Right atrium auricular region (tissue), 2 donors: Measurements from ENCODE around the gene IQGAP2. TPM values are rescaled to one million over a fixed set of nuclear protein-coding genes. Genes with fewer than 3 reads are reported as not detected.

Experiments used
- DNase-seq: peaks from one replicate; pipeline ENCODE4 v3.0.0-alpha.2; 2019; ENCODE audit warnings: low spot score
- H3K27ac ChIP-seq, 2 donors: fragments of 200-600 bp; sonication (generic); 1 replicate in 1 of 2; 2 replicates in 1 of 2; pipeline ENCODE4 v1.5.1; 2016 to 2019
- H3K27me3 ChIP-seq, 2 donors: fragments of 200-600 bp; sonication (generic); one replicate each; pipeline versions ENCODE4 v1.5.1 to v1.6.0; 2017 to 2019
- H3K36me3 ChIP-seq: fragments of 200-600 bp; sonication (generic); one replicate; pipeline ENCODE4 v1.5.1; 2016
- H3K4me1 ChIP-seq, 2 donors: fragments of 200-600 bp; sonication (generic); one replicate each; pipeline versions ENCODE4 v1.5.1 to v1.6.0; 2017 to 2019
- H3K4me3 ChIP-seq, 2 donors: fragments of 200-600 bp; sonication (generic); 1 replicate in 1 of 2; 2 replicates in 1 of 2; pipeline ENCODE4 v1.5.1; 2017 to 2019; ENCODE audit warnings: mild to moderate bottlenecking in 1 of 2, moderate library complexity in 1 of 2
- H3K9me3 ChIP-seq, 2 donors: fragments of 200-600 bp; sonication (generic); one replicate each; pipeline ENCODE4 v1.5.1; 2019
- total RNA-seq, 2 donors: library from RNA; depleted of rRNA; stranded (reverse); fragments of >200 nt; gene quantifications; one replicate each; pipeline ENCODE4 v1.1.0, GENCODE V29; 2016
- TF ChIP-seq, protein P1 (sequence below), 2 donors: fragments of 200-600 bp; sonication (generic); IDR thresholded peaks; one replicate each; pipeline ENCODE4 v1.5.1; 2019; ENCODE audit warnings: antibody characterized with exemption in 2 of 2

IQGAP2 gene
- total RNA-seq, 2 donors from 2014 or later, result 5.4 to 12.3 TPM

- TF ChIP-seq, protein P1, sequence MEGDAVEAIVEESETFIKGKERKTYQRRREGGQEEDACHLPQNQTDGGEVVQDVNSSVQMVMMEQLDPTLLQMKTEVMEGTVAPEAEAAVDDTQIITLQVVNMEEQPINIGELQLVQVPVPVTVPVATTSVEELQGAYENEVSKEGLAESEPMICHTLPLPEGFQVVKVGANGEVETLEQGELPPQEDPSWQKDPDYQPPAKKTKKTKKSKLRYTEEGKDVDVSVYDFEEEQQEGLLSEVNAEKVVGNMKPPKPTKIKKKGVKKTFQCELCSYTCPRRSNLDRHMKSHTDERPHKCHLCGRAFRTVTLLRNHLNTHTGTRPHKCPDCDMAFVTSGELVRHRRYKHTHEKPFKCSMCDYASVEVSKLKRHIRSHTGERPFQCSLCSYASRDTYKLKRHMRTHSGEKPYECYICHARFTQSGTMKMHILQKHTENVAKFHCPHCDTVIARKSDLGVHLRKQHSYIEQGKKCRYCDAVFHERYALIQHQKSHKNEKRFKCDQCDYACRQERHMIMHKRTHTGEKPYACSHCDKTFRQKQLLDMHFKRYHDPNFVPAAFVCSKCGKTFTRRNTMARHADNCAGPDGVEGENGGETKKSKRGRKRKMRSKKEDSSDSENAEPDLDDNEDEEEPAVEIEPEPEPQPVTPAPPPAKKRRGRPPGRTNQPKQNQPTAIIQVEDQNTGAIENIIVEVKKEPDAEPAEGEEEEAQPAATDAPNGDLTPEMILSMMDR (IDR thresholded peaks at IDR 0.05), result no peak
- no peak for DNase-seq
- Histone ChIP-seq H3K36me3 (no peaks in the 10 kb centered on the region), H3K9me3 (no peaks in the 10 kb centered on the region), H3K4me1 (no peaks in the 10 kb centered on the region), H3K27me3 (no peaks in the 10 kb centered on the region), H3K27ac (no peak overlapping the region), H3K4me3 (no peak overlapping the region)
These were observed 54.8 kb downstream of the IQGAP2 start for GRCh38 chr5:76457674-76458485.

GRCh38 chr5:76458486-76458830, 55.4 kb downstream of the IQGAP2 start:
- DNase-seq, result no peak
- Histone ChIP-seq H3K4me1 (no peaks in the 10 kb centered on the region), H3K9me3 (no peaks in the 10 kb centered on the region), H3K27ac (no peak overlapping the region), H3K27me3 (no peaks in the 10 kb centered on the region), H3K4me3 (no peak overlapping the region), H3K36me3 (no peaks in the 10 kb centered on the region)
- TF ChIP-seq, protein P1 (IDR thresholded peaks at IDR 0.05), result no peak

- Histone ChIP-seq H3K27ac (no peak overlapping the region), H3K9me3 (no peaks in the 10 kb centered on the region), H3K36me3 (no peaks in the 10 kb centered on the region), H3K4me1 (no peaks in the 10 kb centered on the region), H3K27me3 (no peaks in the 10 kb centered on the region), H3K4me3 (no peak overlapping the region)
- no peak for DNase-seq
- TF ChIP-seq, protein P1 (IDR thresholded peaks at IDR 0.05), result no peak
These were observed 57.0 kb downstream of the IQGAP2 start for GRCh38 chr5:76460104-76460503.

GRCh38 chr5:76462097-76462667, 59.1 kb downstream of the IQGAP2 start:
- TF ChIP-seq, protein P1 (IDR thresholded peaks at IDR 0.05), result no peak
- no peaks in the 10 kb centered on the region for H3K27me3 ChIP-seq
- no peaks in the 10 kb centered on the region for H3K36me3 ChIP-seq
- no peak overlapping the region for H3K4me3 ChIP-seq
- no peak overlapping the region for H3K27ac ChIP-seq
- no peaks in the 10 kb centered on the region for H3K9me3 ChIP-seq
- no peak for DNase-seq
- no peaks in the 10 kb centered on the region for H3K4me1 ChIP-seq

GRCh38 chr5:76467216-76467615, 64.1 kb downstream of the IQGAP2 start:
- no peaks in the 10 kb centered on the region for H3K4me1 ChIP-seq
- TF ChIP-seq, protein P1 (IDR thresholded peaks at IDR 0.05), result no peak
- H3K27ac ChIP-seq, result no peak overlapping the region
- H3K27me3 ChIP-seq, result no peaks in the 10 kb centered on the region
- H3K4me3 ChIP-seq, result no peak overlapping the region
- no peak for DNase-seq
- no peaks in the 10 kb centered on the region for H3K36me3 ChIP-seq
- no peaks in the 10 kb centered on the region for H3K9me3 ChIP-seq
